Hepatocyte (in vitro differentiated cells): ENCODE measurements around the gene AVEN. TPM values are rescaled to one million over a fixed set of nuclear protein-coding genes. Genes with fewer than 3 reads are reported as not detected.

ENCODE experiments used
- DNase-seq: peaks from one replicate; pipeline ENCODE4 v3.0.0-alpha.2; 2016; ENCODE audit warnings: low spot score
- H2AFZ ChIP-seq: fragments of 200-600 bp; sonication (generic); 2 replicates; pipeline ENCODE4 v1.6.0; 2016; ENCODE audit warnings: antibody characterized with exemption, mild to moderate bottlenecking
- H3K27ac ChIP-seq: fragments of 200-600 bp; sonication (generic); 2 replicates; pipeline ENCODE4 v1.5.1; 2016; ENCODE audit warnings: mild to moderate bottlenecking
- H3K27me3 ChIP-seq: fragments of 200-600 bp; sonication (generic); 2 replicates; pipeline ENCODE4 v1.6.1; 2016
- H3K36me3 ChIP-seq: fragments of 200-600 bp; sonication (generic); replicated peaks from 2 replicates; pipeline ENCODE4 v1.5.1; 2016; ENCODE audit warnings: low read depth; ENCODE audit not compliant: insufficient read depth
- H3K4me1 ChIP-seq: fragments of 200-600 bp; sonication (generic); 2 replicates; pipeline ENCODE4 v1.5.1; 2016; ENCODE audit warnings: mild to moderate bottlenecking, moderate library complexity; ENCODE audit not compliant: insufficient read depth
- H3K4me2 ChIP-seq: fragments of 200-600 bp; sonication (generic); 2 replicates; pipeline ENCODE4 v1.6.0; 2016
- H3K4me3 ChIP-seq: fragments of 200-600 bp; sonication (generic); 2 replicates; pipeline ENCODE4 v1.5.1; 2016; ENCODE audit warnings: mild to moderate bottlenecking
- H3K79me2 ChIP-seq: fragments of 200-600 bp; sonication (generic); 2 replicates; pipeline ENCODE4 v1.6.0; 2017; ENCODE audit warnings: mild to moderate bottlenecking
- H3K9me2 ChIP-seq: fragments of 200-600 bp; sonication (generic); replicated peaks from 2 replicates; pipeline ENCODE4 v1.6.0; 2017; ENCODE audit warnings: mild to moderate bottlenecking; ENCODE audit not compliant: insufficient read depth
- H3K9me3 ChIP-seq: fragments of 200-600 bp; sonication (generic); 2 replicates; pipeline ENCODE4 v1.5.1; 2016; ENCODE audit warnings: low read depth, mild to moderate bottlenecking
- H4K20me1 ChIP-seq: fragments of 200-600 bp; sonication (generic); 2 replicates; pipeline ENCODE4 v1.6.0; 2016; ENCODE audit warnings: mild to moderate bottlenecking; ENCODE audit not compliant: insufficient read depth, poor library complexity, severe bottlenecking
- EZH2 ChIP-seq: fragments of 200-600 bp; sonication (generic); IDR thresholded peaks from 2 replicates; pipeline ENCODE4 v1.6.1; 2016; ENCODE audit warnings: antibody characterized with exemption, mild to moderate bottlenecking, borderline replicate concordance
- EZH2phosphoT487 ChIP-seq: fragments of 200-600 bp; sonication (generic); IDR thresholded peaks from one replicate; pipeline ENCODE4 v1.6.1; 2018; ENCODE audit warnings: antibody characterized with exemption, mild to moderate bottlenecking, low read depth, moderate library complexity; ENCODE audit not compliant: unreplicated experiment, severe bottlenecking
- WGBS: methylation state at CpG from one replicate; pipeline ENCODE4 v1.1.6; 2016; ENCODE audit warnings: low lambda C conversion rate; ENCODE audit errors: missing lambda C conversion rate; 5-methylcytosine and 5-hydroxymethylcytosine counted together
- polyA plus RNA-seq: library from polyadenylated mRNA; unstranded; fragments of >200 nt; fragmentation: Nextera tagmentation; extraction: Ambion mirVana; gene quantifications from 2 replicates; pipeline ENCODE4 v1.2.1, GENCODE V29; 2016
- total RNA-seq: library from RNA; depleted of rRNA; stranded (reverse); fragments of >200 nt; gene quantifications from 2 replicates; pipeline ENCODE4 v1.2.3, GENCODE V29; 2014
- TF ChIP-seq, protein P1 (sequence below): fragments of 200-600 bp; sonication (generic); IDR thresholded peaks from 2 replicates; pipeline ENCODE4 v1.5.1; 2016; ENCODE audit warnings: antibody characterized with exemption, mild to moderate bottlenecking; ENCODE audit not compliant: poor library complexity

Gene AVEN, protein sequence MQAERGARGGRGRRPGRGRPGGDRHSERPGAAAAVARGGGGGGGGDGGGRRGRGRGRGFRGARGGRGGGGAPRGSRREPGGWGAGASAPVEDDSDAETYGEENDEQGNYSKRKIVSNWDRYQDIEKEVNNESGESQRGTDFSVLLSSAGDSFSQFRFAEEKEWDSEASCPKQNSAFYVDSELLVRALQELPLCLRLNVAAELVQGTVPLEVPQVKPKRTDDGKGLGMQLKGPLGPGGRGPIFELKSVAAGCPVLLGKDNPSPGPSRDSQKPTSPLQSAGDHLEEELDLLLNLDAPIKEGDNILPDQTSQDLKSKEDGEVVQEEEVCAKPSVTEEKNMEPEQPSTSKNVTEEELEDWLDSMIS
- total RNA-seq (13.4 and 14.8 TPM in 2 replicates), polyA plus RNA-seq (15.7 and 16.4 TPM in 2 replicates)

DNA sequence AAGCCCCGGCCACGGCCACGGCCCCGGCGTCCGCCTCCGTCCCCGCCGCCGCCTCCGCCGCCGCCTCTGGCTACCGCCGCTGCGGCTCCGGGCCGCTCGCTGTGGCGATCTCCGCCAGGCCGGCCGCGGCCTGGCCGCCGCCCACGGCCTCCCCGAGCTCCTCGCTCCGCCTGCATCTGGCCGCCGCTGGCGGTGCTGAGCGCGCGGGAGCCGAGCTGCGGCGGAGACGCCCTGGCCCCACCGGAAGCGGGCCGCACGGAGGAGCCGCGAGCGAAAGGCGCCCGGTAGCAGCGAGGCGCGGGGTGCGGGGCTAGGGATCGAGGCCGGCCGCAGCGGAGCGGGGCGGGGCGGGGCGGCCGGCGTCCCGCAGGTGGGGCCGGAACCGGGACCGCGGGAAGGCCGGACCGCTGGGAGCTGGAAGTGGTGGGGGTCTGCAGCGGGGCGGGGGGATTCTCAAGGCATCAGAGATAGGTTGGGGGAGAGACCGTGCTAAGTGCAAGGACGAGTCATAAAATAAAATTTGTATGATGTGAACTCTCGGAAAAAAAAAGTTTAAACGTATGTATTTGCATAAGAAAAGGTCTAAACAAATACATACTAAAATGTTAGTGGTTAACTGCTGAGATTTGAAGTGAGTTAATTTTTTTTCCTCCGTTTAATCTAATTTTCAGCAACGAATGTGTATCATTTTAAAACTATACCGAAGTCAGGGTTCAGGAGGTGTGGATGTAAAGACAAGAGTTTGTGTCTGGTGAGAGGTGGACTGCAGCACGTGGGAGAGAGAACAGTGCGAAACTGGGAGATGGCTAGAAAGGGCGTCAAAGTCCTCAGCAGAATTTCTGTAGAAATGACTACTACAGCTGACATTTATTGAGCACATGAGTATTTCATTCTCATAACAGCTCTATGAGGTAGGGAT lies at the start of gene AVEN:
Gene AVEN (minus strand): TSS at position 334 of the 919 bp plus-strand sequence. CDS start 158 bp downstream, at position 176.
- Histone ChIP-seq H3K4me3 (peak within 1 kb of the TSS; percentile 93), H3K27ac (peak within 1 kb of the TSS; percentile 96), H3K79me2 (peaks cover 19% of the 10 kb centered on the region), H3K27me3 (no peaks in the 10 kb centered on the region), H3K36me3 (no peaks in the 10 kb centered on the region), H3K9me2 (no peaks in the 10 kb centered on the region), H2AFZ (peak within 1 kb of the TSS; percentile 99), H3K4me1 (peaks cover 16% of the 10 kb centered on the region), H3K9me3 (no peaks in the 10 kb centered on the region), H4K20me1 (no peaks in the 10 kb centered on the region), H3K4me2 (peak within 1 kb of the TSS; percentile 85)
- TF ChIP-seq EZH2 (no peak), EZH2phosphoT487 (no peak)
- TF ChIP-seq, protein P1, sequence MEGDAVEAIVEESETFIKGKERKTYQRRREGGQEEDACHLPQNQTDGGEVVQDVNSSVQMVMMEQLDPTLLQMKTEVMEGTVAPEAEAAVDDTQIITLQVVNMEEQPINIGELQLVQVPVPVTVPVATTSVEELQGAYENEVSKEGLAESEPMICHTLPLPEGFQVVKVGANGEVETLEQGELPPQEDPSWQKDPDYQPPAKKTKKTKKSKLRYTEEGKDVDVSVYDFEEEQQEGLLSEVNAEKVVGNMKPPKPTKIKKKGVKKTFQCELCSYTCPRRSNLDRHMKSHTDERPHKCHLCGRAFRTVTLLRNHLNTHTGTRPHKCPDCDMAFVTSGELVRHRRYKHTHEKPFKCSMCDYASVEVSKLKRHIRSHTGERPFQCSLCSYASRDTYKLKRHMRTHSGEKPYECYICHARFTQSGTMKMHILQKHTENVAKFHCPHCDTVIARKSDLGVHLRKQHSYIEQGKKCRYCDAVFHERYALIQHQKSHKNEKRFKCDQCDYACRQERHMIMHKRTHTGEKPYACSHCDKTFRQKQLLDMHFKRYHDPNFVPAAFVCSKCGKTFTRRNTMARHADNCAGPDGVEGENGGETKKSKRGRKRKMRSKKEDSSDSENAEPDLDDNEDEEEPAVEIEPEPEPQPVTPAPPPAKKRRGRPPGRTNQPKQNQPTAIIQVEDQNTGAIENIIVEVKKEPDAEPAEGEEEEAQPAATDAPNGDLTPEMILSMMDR = no peak
- whole genome bisulfite sequencing = 3% methylated on average over 52 of the region's 82 CpGs
- DNase-seq = peak; percentile 76

DNA sequence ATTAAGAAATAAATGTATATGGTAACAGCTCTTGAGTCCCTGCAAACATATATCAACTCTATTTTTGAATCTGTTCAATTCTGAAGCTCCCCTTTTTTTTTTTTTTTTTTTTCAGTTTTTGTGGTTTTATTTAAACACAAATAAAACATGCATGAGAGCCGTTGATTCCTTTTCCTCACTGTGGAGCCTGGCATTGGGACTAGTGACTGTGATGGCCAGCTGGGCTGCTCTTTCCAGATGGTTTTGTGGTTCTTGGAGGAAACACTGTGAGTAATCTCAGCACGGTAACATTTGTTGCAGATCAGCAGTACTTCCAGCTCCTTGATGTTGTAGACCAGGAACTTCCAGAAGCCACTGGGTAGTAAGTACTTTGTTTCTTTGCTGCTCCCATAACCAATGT lies 46.7 kb upstream of the AVEN start:
- TF ChIP-seq, protein P1 = no peak
- no peak for TF ChIP-seq EZH2
- no peak for TF ChIP-seq EZH2phosphoT487
- Histone ChIP-seq H3K9me3 (no peaks in the 10 kb centered on the region), H2AFZ (no peak overlapping the region), H3K4me3 (no peak overlapping the region), H3K9me2 (no peaks in the 10 kb centered on the region), H3K27ac (no peak overlapping the region), H3K4me2 (no peak overlapping the region), H4K20me1 (no peaks in the 10 kb centered on the region), H3K27me3 (no peaks in the 10 kb centered on the region), H3K36me3 (no peaks in the 10 kb centered on the region), H3K79me2 (no peaks in the 10 kb centered on the region), H3K4me1 (no peaks in the 10 kb centered on the region)
- WGBS = 95% methylated on average over 2 of the region's 2 CpGs
- DNase-seq = no peak

DNA sequence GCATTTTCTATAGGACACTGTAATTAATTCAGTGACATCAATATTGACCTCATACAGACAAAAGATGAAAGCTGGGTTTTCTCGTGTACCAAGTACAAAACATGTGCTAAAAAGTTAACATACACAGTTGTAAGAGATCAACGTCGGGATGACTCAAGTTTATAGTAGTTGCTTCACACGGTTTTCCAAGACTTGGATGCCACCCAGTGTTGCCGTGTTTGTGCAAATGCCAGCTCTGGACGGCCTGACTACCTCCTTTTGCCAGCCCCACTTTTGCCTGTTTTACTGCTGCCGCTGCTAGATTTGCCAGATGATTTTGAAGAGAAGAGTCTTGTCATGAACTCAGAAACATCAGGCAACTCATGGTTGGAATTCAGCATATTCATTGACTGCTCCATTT lies 45.1 kb upstream of the AVEN start:
- 93% methylated on average over 7 of the region's 7 CpGs for WGBS
- TF ChIP-seq EZH2phosphoT487 = no peak
- TF ChIP-seq, protein P1 = no peak
- no peak for TF ChIP-seq EZH2

More for the DNA sequence above, 45.1 kb upstream of the AVEN start:
- Histone ChIP-seq H3K9me2 (no peaks in the 10 kb centered on the region), H3K27ac (no peak overlapping the region), H3K9me3 (no peaks in the 10 kb centered on the region), H3K27me3 (no peaks in the 10 kb centered on the region), H2AFZ (no peak overlapping the region), H3K4me3 (no peak overlapping the region), H3K4me2 (no peak overlapping the region), H3K4me1 (no peaks in the 10 kb centered on the region), H4K20me1 (no peaks in the 10 kb centered on the region), H3K36me3 (no peaks in the 10 kb centered on the region), H3K79me2 (no peaks in the 10 kb centered on the region)
- no peak for DNase-seq
